ENCODE measurements around the gene ZNF154. TPM values are rescaled to one million over a fixed set of nuclear protein-coding genes. Genes with fewer than 3 reads are reported as not detected.

ZNF154 gene
- 7.9 and 8.0 TPM in 2 replicates for polyA plus RNA-seq (2013)

DNA sequence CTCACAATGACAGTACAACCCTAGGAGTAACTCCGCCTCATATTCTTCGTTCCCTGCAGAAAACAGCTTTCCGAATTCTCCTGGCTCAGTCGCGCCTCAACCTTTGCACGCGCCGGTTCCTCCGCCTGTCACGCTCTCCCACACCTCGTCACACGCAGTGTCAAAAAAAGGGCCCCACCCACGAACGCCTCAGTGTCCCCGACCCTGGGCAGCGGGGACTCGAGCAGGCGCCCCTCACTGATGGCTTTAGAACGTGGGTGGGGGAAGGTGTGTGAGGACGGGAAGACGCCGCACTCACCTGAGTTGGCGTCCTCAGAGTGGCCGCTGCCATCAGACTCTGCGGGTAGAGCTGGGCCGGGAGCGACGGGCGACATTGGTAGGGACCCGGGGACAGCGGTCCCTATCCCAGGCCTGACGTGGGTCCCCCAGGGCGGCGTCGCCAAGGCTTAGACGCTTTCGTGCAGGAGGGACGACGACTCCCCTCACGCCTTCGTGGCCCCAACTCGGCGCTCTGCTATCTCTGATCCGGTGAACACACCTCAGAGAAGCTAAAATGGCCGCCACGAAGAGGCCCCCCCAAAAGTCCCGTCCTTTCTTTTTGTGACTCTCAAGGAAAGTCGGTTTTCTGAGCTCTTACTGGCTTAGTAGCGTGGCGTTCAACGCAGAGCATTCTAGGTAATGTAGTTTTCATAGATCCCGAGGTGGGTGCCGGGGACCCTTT is at the start of gene ZNF154:
TSS of gene ZNF154 (minus strand) at position 564 of the 721 bp plus-strand sequence. CDS start at position 331, 233 bp downstream.
- Histone ChIP-seq H3K27ac (ENCODE audit: low read depth, low read length) (peak within 1 kb of the TSS; percentile 1), H2AK5ac (ENCODE audit: low read length) (peak within 1 kb of the TSS; percentile 31), H2BK12ac (ENCODE audit: low read length) (no peak within 1 kb of the TSS), H3K4ac (ENCODE audit: low read depth, low read length) (peak within 1 kb of the TSS; percentile 41), H3K4me2 (ENCODE audit: low read length) (peak within 1 kb of the TSS; percentile 73), H4K12ac (ENCODE audit: low read depth, low read length) (peak within 1 kb of the TSS; percentile 94), H3K9me3 (ENCODE audit: insufficient read depth, low read depth, low read length) (no peaks in the 10 kb centered on the region), H3K23ac (ENCODE audit: low read length) (no peak within 1 kb of the TSS), H3K79me2 (ENCODE audit: control insufficient read depth, insufficient read depth, low read length, poor library complexity) (peaks cover 10% of the 10 kb centered on the region), H3K36me3 (ENCODE audit: control insufficient read depth in 1 of 2, insufficient read depth in 2 of 2, low read length in 2 of 2) (peaks cover 5 to 18% of the 10 kb centered on the region in 2 experiments), H3K9ac (ENCODE audit: low read length) (peak within 1 kb of the TSS; percentile 49), H4K91ac (ENCODE audit: low read depth, low read length) (peak within 1 kb of the TSS; percentile 82), H3K79me1 (ENCODE audit: low read length) (peaks cover 5% of the 10 kb centered on the region), H2BK120ac (ENCODE audit: insufficient read depth, low read length, poor library complexity) (peak within 1 kb of the TSS; percentile 39), H2AFZ (ENCODE audit: insufficient read depth, low read length, poor library complexity) (peak within 1 kb of the TSS; percentile 87), H4K8ac (ENCODE audit: low read depth, low read length) (peak within 1 kb of the TSS; percentile 95), H3K18ac (ENCODE audit: low read length) (peak within 1 kb of the TSS; percentile 90), H2BK5ac (ENCODE audit: low read depth, low read length, poor library complexity) (peak within 1 kb of the TSS; percentile 49), H3K14ac (ENCODE audit: low read length) (peak within 1 kb of the TSS; percentile 88), H3K4me1 (ENCODE audit: control insufficient read depth in 1 of 2, insufficient read depth in 2 of 2, low read length in 2 of 2) (peaks cover 9% of the 10 kb centered on the region in 2 experiments), H3K27me3 (ENCODE audit: insufficient read depth, low read length) (no peaks in the 10 kb centered on the region), H3K4me3 (ENCODE audit: low read depth, low read length) (peak within 1 kb of the TSS; percentile 79)
- peak in 1 of 2 donors; percentile 18 for DNase-seq
- no CpG with 5 or more reads among the region's 53 CpGs for WGBS (ENCODE audit: extremely low coverage, insufficient coverage, insufficient read length)

DNA sequence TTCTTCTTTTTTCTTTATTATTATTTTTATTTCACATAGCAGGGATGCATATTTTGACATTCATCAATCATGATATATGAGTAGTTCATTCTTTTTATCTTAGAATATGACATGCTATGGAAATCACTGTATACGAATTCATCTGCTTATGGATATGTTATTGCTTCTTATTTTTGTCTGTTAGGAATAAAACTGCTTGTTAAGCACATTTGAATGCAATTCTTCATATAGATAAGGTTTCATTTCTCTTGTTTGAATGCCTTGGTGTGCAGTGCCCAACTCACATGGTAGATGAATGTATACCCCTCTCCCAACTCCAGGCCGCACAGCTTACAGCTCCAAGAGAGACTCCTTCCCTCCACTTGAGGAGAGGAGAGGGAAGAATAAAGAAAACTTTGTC is 48.9 kb upstream of the ZNF154 start:
- H2AK5ac ChIP-seq (ENCODE audit: low read length), result no peak overlapping the region
- no peak overlapping the region for H3K4ac ChIP-seq (ENCODE audit: low read depth, low read length)
- no peak overlapping the region for H3K14ac ChIP-seq (ENCODE audit: low read length)
- DNase-seq, result no peak
- H2BK5ac ChIP-seq (ENCODE audit: low read depth, low read length, poor library complexity), result no peak overlapping the region
- H3K36me3 ChIP-seq (ENCODE audit: control insufficient read depth in 1 of 2, insufficient read depth in 2 of 2, low read length in 2 of 2), result peaks cover 17 to 61% of the 10 kb centered on the region in 2 experiments
- H3K4me3 ChIP-seq (ENCODE audit: low read depth, low read length), result no peak overlapping the region
- no peaks in the 10 kb centered on the region for H3K27me3 ChIP-seq (ENCODE audit: insufficient read depth, low read length)
- no peaks in the 10 kb centered on the region for H3K4me1 ChIP-seq (ENCODE audit: control insufficient read depth in 1 of 2, insufficient read depth in 2 of 2, low read length in 2 of 2)
- no peak overlapping the region for H2BK120ac ChIP-seq (ENCODE audit: insufficient read depth, low read length, poor library complexity)
- no peak overlapping the region for H4K12ac ChIP-seq (ENCODE audit: low read depth, low read length)
- no peaks in the 10 kb centered on the region for H3K79me1 ChIP-seq (ENCODE audit: low read length)
- H3K4me2 ChIP-seq (ENCODE audit: low read length), result no peak overlapping the region
- H4K8ac ChIP-seq (ENCODE audit: low read depth, low read length), result no peak overlapping the region
- H3K79me2 ChIP-seq (ENCODE audit: control insufficient read depth, insufficient read depth, low read length, poor library complexity), result no peaks in the 10 kb centered on the region
- no peak overlapping the region for H2BK12ac ChIP-seq (ENCODE audit: low read length)
- H4K91ac ChIP-seq (ENCODE audit: low read depth, low read length), result no peak overlapping the region
- no CpG with 5 or more reads among the region's 2 CpGs for WGBS (ENCODE audit: extremely low coverage, insufficient coverage, insufficient read length)
- H3K9me3 ChIP-seq (ENCODE audit: insufficient read depth, low read depth, low read length), result no peaks in the 10 kb centered on the region
- no peak overlapping the region for H3K18ac ChIP-seq (ENCODE audit: low read length)
- H3K27ac ChIP-seq (ENCODE audit: low read depth, low read length), result no peak overlapping the region
- no peak overlapping the region for H3K9ac ChIP-seq (ENCODE audit: low read length)
- no peak overlapping the region for H2AFZ ChIP-seq (ENCODE audit: insufficient read depth, low read length, poor library complexity)
- no peak overlapping the region for H3K23ac ChIP-seq (ENCODE audit: low read length)

DNA sequence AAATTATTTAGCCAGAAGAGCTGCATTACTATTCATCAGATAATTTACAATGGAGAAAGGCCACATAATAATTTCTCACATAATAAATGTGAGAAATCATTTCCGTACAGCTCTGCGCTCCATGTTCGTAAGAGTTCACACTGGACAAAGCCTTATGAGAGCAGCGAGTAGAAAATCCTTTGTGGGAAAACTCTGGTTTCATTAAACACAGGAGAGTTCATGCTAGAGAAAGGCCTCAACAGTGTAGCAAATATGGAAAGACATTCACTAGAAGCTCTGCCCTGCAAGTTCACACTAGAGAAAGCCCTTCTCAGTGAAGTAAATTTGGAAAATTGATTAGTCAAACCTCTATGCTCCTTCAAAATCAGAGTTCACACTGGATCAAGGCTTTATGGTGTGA is 46.0 kb upstream of the ZNF154 start:
- Histone ChIP-seq H3K4me1 (ENCODE audit: control insufficient read depth in 1 of 2, insufficient read depth in 2 of 2, low read length in 2 of 2) (no peaks in the 10 kb centered on the region), H3K79me1 (ENCODE audit: low read length) (no peaks in the 10 kb centered on the region), H3K9me3 (ENCODE audit: insufficient read depth, low read depth, low read length) (no peaks in the 10 kb centered on the region), H3K9ac (ENCODE audit: low read length) (no peak overlapping the region), H4K8ac (ENCODE audit: low read depth, low read length) (no peak overlapping the region), H2BK5ac (ENCODE audit: low read depth, low read length, poor library complexity) (no peak overlapping the region), H4K91ac (ENCODE audit: low read depth, low read length) (no peak overlapping the region), H3K4ac (ENCODE audit: low read depth, low read length) (no peak overlapping the region), H3K27ac (ENCODE audit: low read depth, low read length) (no peak overlapping the region), H2AFZ (ENCODE audit: insufficient read depth, low read length, poor library complexity) (no peak overlapping the region), H3K4me3 (ENCODE audit: low read depth, low read length) (no peak overlapping the region), H3K4me2 (ENCODE audit: low read length) (peak overlapping the region; percentile 8), H2BK12ac (ENCODE audit: low read length) (no peak overlapping the region), H3K23ac (ENCODE audit: low read length) (no peak overlapping the region), H2BK120ac (ENCODE audit: insufficient read depth, low read length, poor library complexity) (no peak overlapping the region), H3K36me3 (ENCODE audit: control insufficient read depth in 1 of 2, insufficient read depth in 2 of 2, low read length in 2 of 2) (peaks cover 31 to 78% of the 10 kb centered on the region in 2 experiments), H3K79me2 (ENCODE audit: control insufficient read depth, insufficient read depth, low read length, poor library complexity) (no peaks in the 10 kb centered on the region), H2AK5ac (ENCODE audit: low read length) (no peak overlapping the region), H3K14ac (ENCODE audit: low read length) (no peak overlapping the region), H4K12ac (ENCODE audit: low read depth, low read length) (no peak overlapping the region), H3K27me3 (ENCODE audit: insufficient read depth, low read length) (no peaks in the 10 kb centered on the region), H3K18ac (ENCODE audit: low read length) (no peak overlapping the region)
- no peak for DNase-seq
- WGBS (ENCODE audit: extremely low coverage, insufficient coverage, insufficient read length), result no CpG with 5 or more reads among the region's 4 CpGs

DNA sequence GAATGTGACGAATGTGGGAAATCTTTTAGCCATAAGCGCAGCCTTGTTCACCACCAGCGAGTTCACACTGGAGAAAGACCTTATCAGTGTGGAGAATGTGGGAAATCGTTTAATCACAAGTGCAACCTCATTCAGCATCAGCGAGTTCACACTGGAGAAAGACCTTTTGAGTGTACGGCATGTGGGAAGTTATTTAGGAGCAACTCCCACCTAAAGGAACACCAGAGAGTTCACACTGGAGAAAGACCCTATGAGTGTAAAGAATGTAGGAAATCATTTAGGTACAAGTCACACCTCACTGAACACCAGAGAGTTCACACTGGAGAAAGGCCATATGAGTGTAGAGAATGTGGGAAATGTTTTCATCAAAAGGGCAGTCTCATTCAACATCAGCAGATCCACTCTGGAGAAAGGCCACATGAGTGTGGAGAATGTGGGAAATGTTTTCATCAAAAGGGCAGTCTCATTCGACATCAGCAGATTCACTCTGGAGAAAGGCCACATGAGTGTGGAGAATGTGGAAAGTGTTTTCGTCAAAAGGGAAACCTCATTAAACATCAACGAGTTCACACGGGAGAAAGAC is 45.2 kb upstream of the ZNF154 start:
- no CpG with 5 or more reads among the region's 10 CpGs for WGBS (ENCODE audit: extremely low coverage, insufficient coverage, insufficient read length)

More for the DNA sequence above, 45.2 kb upstream of the ZNF154 start:
- Histone ChIP-seq H2BK120ac (ENCODE audit: insufficient read depth, low read length, poor library complexity) (no peak overlapping the region), H3K9me3 (ENCODE audit: insufficient read depth, low read depth, low read length) (no peaks in the 10 kb centered on the region), H2AFZ (ENCODE audit: insufficient read depth, low read length, poor library complexity) (no peak overlapping the region), H3K9ac (ENCODE audit: low read length) (no peak overlapping the region), H3K23ac (ENCODE audit: low read length) (no peak overlapping the region), H3K36me3 (ENCODE audit: control insufficient read depth in 1 of 2, insufficient read depth in 2 of 2, low read length in 2 of 2) (peaks cover 22 to 72% of the 10 kb centered on the region in 2 experiments), H2BK5ac (ENCODE audit: low read depth, low read length, poor library complexity) (no peak overlapping the region), H4K12ac (ENCODE audit: low read depth, low read length) (no peak overlapping the region), H4K8ac (ENCODE audit: low read depth, low read length) (no peak overlapping the region), H3K18ac (ENCODE audit: low read length) (no peak overlapping the region), H3K4me2 (ENCODE audit: low read length) (no peak overlapping the region), H3K27ac (ENCODE audit: low read depth, low read length) (no peak overlapping the region), H2BK12ac (ENCODE audit: low read length) (no peak overlapping the region), H3K4me3 (ENCODE audit: low read depth, low read length) (no peak overlapping the region), H3K79me1 (ENCODE audit: low read length) (no peaks in the 10 kb centered on the region), H3K79me2 (ENCODE audit: control insufficient read depth, insufficient read depth, low read length, poor library complexity) (peaks cover under 1% of the 10 kb centered on the region), H2AK5ac (ENCODE audit: low read length) (no peak overlapping the region), H3K4ac (ENCODE audit: low read depth, low read length) (no peak overlapping the region), H3K4me1 (ENCODE audit: control insufficient read depth in 1 of 2, insufficient read depth in 2 of 2, low read length in 2 of 2) (no peaks in the 10 kb centered on the region), H3K14ac (ENCODE audit: low read length) (no peak overlapping the region), H4K91ac (ENCODE audit: low read depth, low read length) (no peak overlapping the region), H3K27me3 (ENCODE audit: insufficient read depth, low read length) (no peaks in the 10 kb centered on the region)
- DNase-seq, result no peak

Data from trophoblast cell (in vitro differentiated cells and primary cell).